HL-60 (cell line): ENCODE measurements around the gene SART3.

Experiments
- DNase-seq, 2 experiments: peaks; one replicate each; pipeline ENCODE4 v3.0.0-alpha.2; 2010 to 2020; ENCODE audit warnings: low read depth in 1 of 2, low spot score in 1 of 2
- H3K27ac ChIP-seq: fragments of 250-450 bp; sonication (Bioruptor Pico); replicated peaks from 2 replicates; pipeline ENCODE4 v1.5.1; 2020; ENCODE audit warnings: mild to moderate bottlenecking, moderate library complexity
- H3K27me3 ChIP-seq: fragments of 250-450 bp; sonication (Bioruptor Pico); 2 replicates; pipeline ENCODE4 v1.5.1; 2021; ENCODE audit warnings: mild to moderate bottlenecking, moderate library complexity; ENCODE audit not compliant: insufficient read depth, poor library complexity, severe bottlenecking
- H3K4me3 ChIP-seq: replicated peaks from 2 replicates; pipeline ENCODE4 v1.5.1; 2011; ENCODE audit warnings: mild to moderate bottlenecking, control low read depth, low read length; ENCODE audit not compliant: insufficient read depth
- GABPA ChIP-seq: IDR thresholded peaks from 2 replicates; pipeline ENCODE4 v1.6.1; 2012; ENCODE audit warnings: low read depth
- POLR2AphosphoS5 ChIP-seq: IDR thresholded peaks from 2 replicates; pipeline ENCODE4 v1.6.1; 2012; ENCODE audit warnings: low read depth
- REST ChIP-seq: IDR thresholded peaks from 2 replicates; pipeline ENCODE4 v1.6.1; 2012; ENCODE audit warnings: low read depth; ENCODE audit not compliant: insufficient replicate concordance
- SPI1 ChIP-seq: IDR thresholded peaks from 2 replicates; pipeline ENCODE4 v1.6.1; 2012; ENCODE audit warnings: low read depth, mild to moderate bottlenecking, borderline replicate concordance
- TF ChIP-seq, protein P1 (sequence below): IDR thresholded peaks from one replicate; pipeline ENCODE4 v1.5.1; 2011; ENCODE audit warnings: low read length, control low read depth, inconsistent platforms; ENCODE audit not compliant: insufficient read depth

SART3 gene

GRCh38 chr12:108502922-108503321, 58.1 kb downstream of the SART3 start:
- no peaks in the 10 kb centered on the region for H3K27me3 ChIP-seq
- no peak for DNase-seq
- H3K4me3 ChIP-seq: no peak overlapping the region
- TF ChIP-seq POLR2AphosphoS5: no peak
- TF ChIP-seq GABPA: no peak
- TF ChIP-seq SPI1: no peak
- TF ChIP-seq, protein P1, sequence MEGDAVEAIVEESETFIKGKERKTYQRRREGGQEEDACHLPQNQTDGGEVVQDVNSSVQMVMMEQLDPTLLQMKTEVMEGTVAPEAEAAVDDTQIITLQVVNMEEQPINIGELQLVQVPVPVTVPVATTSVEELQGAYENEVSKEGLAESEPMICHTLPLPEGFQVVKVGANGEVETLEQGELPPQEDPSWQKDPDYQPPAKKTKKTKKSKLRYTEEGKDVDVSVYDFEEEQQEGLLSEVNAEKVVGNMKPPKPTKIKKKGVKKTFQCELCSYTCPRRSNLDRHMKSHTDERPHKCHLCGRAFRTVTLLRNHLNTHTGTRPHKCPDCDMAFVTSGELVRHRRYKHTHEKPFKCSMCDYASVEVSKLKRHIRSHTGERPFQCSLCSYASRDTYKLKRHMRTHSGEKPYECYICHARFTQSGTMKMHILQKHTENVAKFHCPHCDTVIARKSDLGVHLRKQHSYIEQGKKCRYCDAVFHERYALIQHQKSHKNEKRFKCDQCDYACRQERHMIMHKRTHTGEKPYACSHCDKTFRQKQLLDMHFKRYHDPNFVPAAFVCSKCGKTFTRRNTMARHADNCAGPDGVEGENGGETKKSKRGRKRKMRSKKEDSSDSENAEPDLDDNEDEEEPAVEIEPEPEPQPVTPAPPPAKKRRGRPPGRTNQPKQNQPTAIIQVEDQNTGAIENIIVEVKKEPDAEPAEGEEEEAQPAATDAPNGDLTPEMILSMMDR: no peak
- no peak for TF ChIP-seq REST
- H3K27ac ChIP-seq: no peak overlapping the region

DNA sequence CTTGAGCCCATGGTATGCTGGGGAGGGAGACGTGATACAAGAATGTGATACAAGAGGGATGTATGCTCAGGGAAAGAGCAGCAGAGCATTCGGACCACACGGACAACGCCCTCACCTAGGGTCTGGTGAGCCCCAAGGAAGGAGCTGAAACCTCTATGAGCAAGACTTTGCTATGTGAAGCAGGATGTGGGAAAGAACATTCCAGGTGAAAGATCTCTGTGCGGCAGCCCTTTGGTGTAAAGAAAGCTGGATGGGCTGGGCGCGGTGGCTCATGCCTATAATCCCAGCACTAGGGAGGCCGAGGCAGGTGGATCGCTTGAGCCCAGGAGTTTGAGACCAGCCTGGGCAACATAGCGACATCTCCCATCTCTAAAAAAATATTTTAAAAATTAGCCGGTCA, 62.8 kb downstream of the SART3 start:
- no peak for DNase-seq
- TF ChIP-seq POLR2AphosphoS5 (no peak), GABPA (no peak), REST (no peak), SPI1 (no peak)
- TF ChIP-seq, protein P1: no peak

GRCh38 chr12:108495823-108496579, 65.0 kb downstream of the SART3 start:
- H3K27ac ChIP-seq: no peak overlapping the region
- no peak for TF ChIP-seq REST
- TF ChIP-seq GABPA: no peak
- TF ChIP-seq, protein P1: no peak
- TF ChIP-seq POLR2AphosphoS5: no peak
- no peak for TF ChIP-seq SPI1

More for the DNA sequence above, 62.8 kb downstream of the SART3 start:
- H3K27me3 ChIP-seq: peaks cover 4% of the 10 kb centered on the region
- no peak overlapping the region for H3K27ac ChIP-seq
- H3K4me3 ChIP-seq: no peak overlapping the region

More at GRCh38 chr12:108495823-108496579, 65.0 kb downstream of the SART3 start:
- no peak for DNase-seq
- H3K27me3 ChIP-seq: peaks cover 4% of the 10 kb centered on the region
- no peak overlapping the region for H3K4me3 ChIP-seq
